Measurements from ENCODE around the gene RYR2. TPM values are rescaled to one million over a fixed set of nuclear protein-coding genes. Genes with fewer than 3 reads are reported as not detected.

Gene RYR2
- total RNA-seq, 1 donor from 2014 or later = not detected

DNA sequence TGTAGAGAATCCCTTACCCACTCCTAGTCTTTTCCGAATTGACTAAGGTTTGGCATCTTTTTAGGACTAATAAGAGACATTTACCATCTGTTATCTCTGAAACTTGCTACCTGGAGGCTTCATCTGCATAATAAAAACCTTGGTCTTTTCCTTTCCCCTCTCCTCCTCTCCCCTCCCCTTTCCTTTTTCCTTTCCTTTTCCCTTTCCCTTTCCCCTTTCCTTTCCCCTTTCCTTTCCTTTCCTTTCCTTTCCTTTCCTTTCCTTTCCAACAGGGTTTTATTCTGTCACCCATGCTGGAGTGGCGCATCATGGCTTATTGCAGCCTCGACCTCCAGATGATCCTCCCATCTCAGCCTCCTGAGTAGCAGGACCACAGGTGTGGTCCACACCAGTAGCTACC lies 195.7 kb downstream of the RYR2 start:
- DNase-seq (ENCODE audit: low read depth) = no peak
- Histone ChIP-seq H3K27me3 (ENCODE audit: control insufficient read depth, insufficient read depth, low read length) (no peaks in the 10 kb centered on the region), H3K4me3 (ENCODE audit: low read depth, low read length) (no peak overlapping the region), H3K36me3 (ENCODE audit: control insufficient read depth, insufficient read depth, low read length) (no peaks in the 10 kb centered on the region)
- TF ChIP-seq, protein P1, sequence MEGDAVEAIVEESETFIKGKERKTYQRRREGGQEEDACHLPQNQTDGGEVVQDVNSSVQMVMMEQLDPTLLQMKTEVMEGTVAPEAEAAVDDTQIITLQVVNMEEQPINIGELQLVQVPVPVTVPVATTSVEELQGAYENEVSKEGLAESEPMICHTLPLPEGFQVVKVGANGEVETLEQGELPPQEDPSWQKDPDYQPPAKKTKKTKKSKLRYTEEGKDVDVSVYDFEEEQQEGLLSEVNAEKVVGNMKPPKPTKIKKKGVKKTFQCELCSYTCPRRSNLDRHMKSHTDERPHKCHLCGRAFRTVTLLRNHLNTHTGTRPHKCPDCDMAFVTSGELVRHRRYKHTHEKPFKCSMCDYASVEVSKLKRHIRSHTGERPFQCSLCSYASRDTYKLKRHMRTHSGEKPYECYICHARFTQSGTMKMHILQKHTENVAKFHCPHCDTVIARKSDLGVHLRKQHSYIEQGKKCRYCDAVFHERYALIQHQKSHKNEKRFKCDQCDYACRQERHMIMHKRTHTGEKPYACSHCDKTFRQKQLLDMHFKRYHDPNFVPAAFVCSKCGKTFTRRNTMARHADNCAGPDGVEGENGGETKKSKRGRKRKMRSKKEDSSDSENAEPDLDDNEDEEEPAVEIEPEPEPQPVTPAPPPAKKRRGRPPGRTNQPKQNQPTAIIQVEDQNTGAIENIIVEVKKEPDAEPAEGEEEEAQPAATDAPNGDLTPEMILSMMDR (IDR thresholded peaks at IDR 0.05; ENCODE audit: insufficient read depth, low read length, poor library complexity, severe bottlenecking) = no peak

DNA sequence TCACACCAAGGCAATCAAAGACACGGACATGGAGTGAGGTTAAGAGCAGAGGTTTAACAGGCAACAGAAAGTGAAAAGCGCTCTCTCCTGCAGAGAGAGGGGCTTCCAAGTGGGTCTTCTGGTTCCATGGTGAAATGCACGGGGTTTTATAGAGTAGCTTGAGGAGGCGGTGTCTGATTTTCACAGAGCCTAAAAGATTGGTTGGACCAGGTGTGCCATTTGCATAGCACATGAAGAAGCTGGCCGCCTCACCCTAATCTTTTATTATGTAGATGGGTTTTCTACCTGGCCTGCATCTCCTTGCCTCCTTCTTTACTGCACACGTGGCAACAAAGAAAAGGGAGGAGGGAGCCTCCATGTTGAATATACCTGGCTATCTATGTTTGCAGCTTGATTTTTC lies 197.3 kb downstream of the RYR2 start:
- H3K36me3 ChIP-seq (ENCODE audit: control insufficient read depth, insufficient read depth, low read length) = no peaks in the 10 kb centered on the region
- H3K4me3 ChIP-seq (ENCODE audit: low read depth, low read length) = no peak overlapping the region
- TF ChIP-seq, protein P1 (IDR thresholded peaks at IDR 0.05; ENCODE audit: insufficient read depth, low read length, poor library complexity, severe bottlenecking) = no peak
- no peak for DNase-seq (ENCODE audit: low read depth)
- H3K27me3 ChIP-seq (ENCODE audit: control insufficient read depth, insufficient read depth, low read length) = no peaks in the 10 kb centered on the region

DNA sequence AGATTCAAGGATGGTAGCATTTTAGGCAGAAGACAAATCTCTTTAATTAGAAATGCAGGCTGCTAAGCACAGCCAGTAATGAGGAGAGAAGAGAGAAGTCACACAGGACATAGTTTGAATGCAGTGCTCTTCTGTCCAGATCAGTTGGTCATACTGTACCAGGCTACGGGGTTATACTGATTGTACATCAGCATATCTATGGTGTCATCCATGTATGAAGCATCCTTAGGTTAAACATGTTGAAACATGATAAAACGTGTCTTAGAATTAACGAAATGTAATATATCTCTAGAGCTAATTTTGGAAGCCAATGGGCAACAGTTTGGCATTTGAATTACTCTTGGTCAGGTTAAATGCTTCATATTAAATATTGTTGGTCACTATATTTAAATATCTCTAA lies 199.1 kb downstream of the RYR2 start:
- Histone ChIP-seq H3K4me3 (ENCODE audit: low read depth, low read length) (no peak overlapping the region), H3K27me3 (ENCODE audit: control insufficient read depth, insufficient read depth, low read length) (no peaks in the 10 kb centered on the region), H3K36me3 (ENCODE audit: control insufficient read depth, insufficient read depth, low read length) (no peaks in the 10 kb centered on the region)
- TF ChIP-seq, protein P1 (IDR thresholded peaks at IDR 0.05; ENCODE audit: insufficient read depth, low read length, poor library complexity, severe bottlenecking) = no peak
- no peak for DNase-seq (ENCODE audit: low read depth)

DNA sequence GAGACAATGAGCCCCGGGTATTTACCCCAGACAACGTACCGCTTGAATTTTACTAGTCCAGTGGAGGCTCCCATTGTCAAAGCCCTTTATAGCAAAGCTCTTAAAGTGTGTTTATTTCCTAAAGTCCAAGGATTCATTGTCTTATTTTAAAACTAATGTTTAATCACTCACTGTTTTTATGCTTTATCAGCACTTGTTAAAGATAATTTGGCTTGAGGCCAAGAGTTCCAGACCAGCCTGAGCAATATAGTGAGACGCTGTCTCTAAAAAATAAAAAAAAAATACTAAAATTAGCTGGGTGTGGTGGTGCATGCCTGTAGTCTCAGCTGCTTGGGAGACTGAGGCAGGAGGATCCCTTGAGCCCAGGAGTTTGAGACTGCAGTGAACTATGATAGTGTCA lies 202.8 kb downstream of the RYR2 start:
- H3K36me3 ChIP-seq (ENCODE audit: control insufficient read depth, insufficient read depth, low read length) = no peaks in the 10 kb centered on the region
- no peak overlapping the region for H3K4me3 ChIP-seq (ENCODE audit: low read depth, low read length)
- TF ChIP-seq, protein P1 (IDR thresholded peaks at IDR 0.05; ENCODE audit: insufficient read depth, low read length, poor library complexity, severe bottlenecking) = no peak
- no peaks in the 10 kb centered on the region for H3K27me3 ChIP-seq (ENCODE audit: control insufficient read depth, insufficient read depth, low read length)
- no peak for DNase-seq (ENCODE audit: low read depth)

DNA sequence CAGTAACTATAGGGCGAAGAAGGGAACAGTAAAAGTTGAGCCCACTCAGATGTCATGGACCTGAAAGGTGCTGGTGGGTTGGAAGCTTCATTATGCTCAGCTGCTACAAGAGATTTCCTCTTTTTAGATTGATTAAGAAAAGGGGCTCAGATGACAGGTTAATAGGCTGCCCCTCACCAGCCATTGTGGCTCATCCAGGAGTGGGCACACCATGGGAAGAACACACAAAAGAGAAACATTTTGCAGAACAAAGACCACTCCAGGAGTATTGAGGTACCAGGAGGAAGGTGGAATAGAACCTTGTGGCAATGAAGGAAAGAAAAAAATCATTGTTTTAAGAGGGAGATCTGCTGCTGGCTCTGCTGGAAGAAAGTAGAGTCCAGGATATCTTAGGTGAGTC lies 205.5 kb downstream of the RYR2 start:
- H3K36me3 ChIP-seq (ENCODE audit: control insufficient read depth, insufficient read depth, low read length) = no peaks in the 10 kb centered on the region
- TF ChIP-seq, protein P1 (IDR thresholded peaks at IDR 0.05; ENCODE audit: insufficient read depth, low read length, poor library complexity, severe bottlenecking) = no peak
- H3K4me3 ChIP-seq (ENCODE audit: low read depth, low read length) = no peak overlapping the region
- no peaks in the 10 kb centered on the region for H3K27me3 ChIP-seq (ENCODE audit: control insufficient read depth, insufficient read depth, low read length)
- DNase-seq (ENCODE audit: low read depth) = no peak

DNA sequence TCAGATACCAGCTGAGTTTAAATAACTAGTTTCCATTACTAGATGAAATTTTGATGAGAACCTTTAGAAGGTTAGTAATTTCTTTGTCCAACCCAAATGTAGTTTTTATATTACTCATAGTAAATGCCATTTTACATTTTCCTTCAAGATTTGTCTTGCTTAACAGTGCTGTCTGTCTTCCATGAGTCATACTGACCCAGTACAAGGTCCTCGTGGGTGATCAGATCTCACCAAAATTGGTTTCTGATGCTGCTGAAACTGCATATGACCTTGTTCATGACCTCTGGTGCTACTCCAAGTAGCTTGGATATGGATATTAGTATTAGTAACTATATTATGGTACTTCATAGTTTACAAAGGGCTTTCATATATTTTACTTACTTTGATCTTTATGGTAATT lies 207.1 kb downstream of the RYR2 start:
- no peaks in the 10 kb centered on the region for H3K27me3 ChIP-seq (ENCODE audit: control insufficient read depth, insufficient read depth, low read length)
- no peak for DNase-seq (ENCODE audit: low read depth)
- no peaks in the 10 kb centered on the region for H3K36me3 ChIP-seq (ENCODE audit: control insufficient read depth, insufficient read depth, low read length)
- TF ChIP-seq, protein P1 (IDR thresholded peaks at IDR 0.05; ENCODE audit: insufficient read depth, low read length, poor library complexity, severe bottlenecking) = no peak
- H3K4me3 ChIP-seq (ENCODE audit: low read depth, low read length) = no peak overlapping the region
